Epithelial cell of proximal tubule (primary cell): Measurements from ENCODE around the gene C10orf105. TPM values are rescaled to one million over a fixed set of nuclear protein-coding genes. Genes with fewer than 3 reads are reported as not detected.

ENCODE experiments used
- DNase-seq: peaks from one replicate; pipeline ENCODE4 v3.0.0-alpha.2; 2011; ENCODE audit warnings: low read depth
- H3K4me3 ChIP-seq: 2 replicates; pipeline ENCODE4 v1.5.1; 2011; ENCODE audit warnings: low read depth, mild to moderate bottlenecking, low read length
- CTCF ChIP-seq: conservative IDR thresholded peaks from 2 replicates; pipeline ENCODE4 v1.5.1; 2012; ENCODE audit warnings: low read depth, mild to moderate bottlenecking, low read length
- total RNA-seq: library from RNA; depleted of rRNA; stranded (reverse); fragments of >200 nt; gene quantifications from 2 replicates; pipeline ENCODE4 v1.2.3, GENCODE V29; 2015

C10orf105 gene
- total RNA-seq, 1 donor from 2014 or later, result not detected

- TF ChIP-seq CTCF, result no peak
- no peak overlapping the region for H3K4me3 ChIP-seq
- DNase-seq, result no peak
Observed at GRCh38 chr10:71741671-71742070, 22.1 kb upstream of the C10orf105 start.

GRCh38 chr10:71741029-71741428, 21.5 kb upstream of the C10orf105 start:
- no peak for TF ChIP-seq CTCF
- no peak for DNase-seq

GRCh38 chr10:71740069-71740653, 20.6 kb upstream of the C10orf105 start:
- TF ChIP-seq CTCF, result no peak
- DNase-seq, result no peak
- no peak overlapping the region for H3K4me3 ChIP-seq

More at GRCh38 chr10:71741029-71741428, 21.5 kb upstream of the C10orf105 start:
- H3K4me3 ChIP-seq, result no peak overlapping the region

- no peak for TF ChIP-seq CTCF
- no peak for DNase-seq
- no peak overlapping the region for H3K4me3 ChIP-seq
Observed at GRCh38 chr10:71739358-71739900, 19.9 kb upstream of the C10orf105 start.

- no peak for TF ChIP-seq CTCF
- H3K4me3 ChIP-seq, result no peak overlapping the region
- DNase-seq, result no peak
Observed at GRCh38 chr10:71737834-71738197, 18.2 kb upstream of the C10orf105 start.

GRCh38 chr10:71737001-71737833, 17.6 kb upstream of the C10orf105 start:
- DNase-seq, result no peak
- TF ChIP-seq CTCF, result no peak
- no peak overlapping the region for H3K4me3 ChIP-seq
